GM12878 (cell line): Measurements from ENCODE around the gene GPR158.

Experiments
- CTCF ChIP-seq, 3 experiments: IDR thresholded peaks in 2 of 3; conservative IDR thresholded peaks in 1 of 3; 2 replicates each; pipeline ENCODE4 v1.5.1; 2011; ENCODE audit warnings: low read depth in 3 of 3, low read length in 3 of 3, mild to moderate bottlenecking in 3 of 3, control low read depth in 2 of 3, moderate library complexity in 2 of 3, inconsistent platforms in 1 of 3, mixed read lengths in 1 of 3; ENCODE audit not compliant: control insufficient read depth in 2 of 3, insufficient read depth in 1 of 3; ENCODE audit errors: extremely low read depth in 1 of 3
- CUX1 ChIP-seq: IDR thresholded peaks from 2 replicates; pipeline ENCODE4 v1.6.1; 2012; ENCODE audit warnings: improper control_type of control experiment, low read depth, low read length; ENCODE audit not compliant: insufficient replicate concordance
- EZH2 ChIP-seq: IDR thresholded peaks from 2 replicates; pipeline ENCODE4 v1.6.1; 2012; ENCODE audit warnings: low read depth, mild to moderate bottlenecking, control low read depth, inconsistent platforms, low read length, borderline replicate concordance; ENCODE audit not compliant: control insufficient read depth
- FOXM1 ChIP-seq: IDR thresholded peaks from 2 replicates; pipeline ENCODE4 v1.6.1; 2012; ENCODE audit warnings: low read depth, mild to moderate bottlenecking, inconsistent platforms, low read length, moderate library complexity
- GABPA ChIP-seq: IDR thresholded peaks from 2 replicates; pipeline ENCODE4 v1.6.1; 2014; ENCODE audit warnings: antibody characterized with exemption, low read depth, mild to moderate bottlenecking, inconsistent platforms
- NFXL1 ChIP-seq: fragments of 450-650 bp; IDR thresholded peaks from 2 replicates; pipeline ENCODE4 v1.6.1; 2017; ENCODE audit warnings: antibody characterized with exemption, mild to moderate bottlenecking, borderline replicate concordance
- NRF1 ChIP-seq: conservative IDR thresholded peaks from 2 replicates; pipeline ENCODE4 v1.6.1; 2011; ENCODE audit warnings: mild to moderate bottlenecking, low read depth, low read length, improper control_type of control experiment
- POLR2A ChIP-seq: IDR thresholded peaks from 2 replicates; pipeline ENCODE4 v1.6.1; 2011; ENCODE audit warnings: low read depth, mild to moderate bottlenecking, low read length
- TF ChIP-seq, protein P1 (sequence below): fragments of 450-650 bp; IDR thresholded peaks from 2 replicates; pipeline ENCODE4 v1.6.1; 2017; ENCODE audit warnings: mild to moderate bottlenecking

DNA sequence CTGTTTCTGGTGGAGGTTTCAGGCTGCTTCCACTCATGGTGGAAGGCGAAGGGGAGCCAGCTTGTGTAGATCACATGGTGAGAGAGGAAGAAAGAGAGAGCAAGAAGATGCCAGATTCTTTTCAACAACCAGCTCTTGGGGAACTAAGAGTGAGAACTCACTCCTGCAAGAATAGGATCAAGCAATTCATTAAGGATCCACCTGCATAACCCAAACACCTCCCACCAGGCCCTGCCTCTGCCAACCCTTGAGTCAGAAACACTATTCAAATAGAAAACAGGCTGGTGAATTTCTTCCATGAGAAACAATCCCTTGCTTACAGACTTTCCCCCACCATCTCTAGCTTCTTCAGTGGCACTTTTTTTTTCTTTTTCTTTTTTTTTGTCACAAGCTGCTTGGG is 317.2 kb downstream of the GPR158 start:
- TF ChIP-seq, protein P1, sequence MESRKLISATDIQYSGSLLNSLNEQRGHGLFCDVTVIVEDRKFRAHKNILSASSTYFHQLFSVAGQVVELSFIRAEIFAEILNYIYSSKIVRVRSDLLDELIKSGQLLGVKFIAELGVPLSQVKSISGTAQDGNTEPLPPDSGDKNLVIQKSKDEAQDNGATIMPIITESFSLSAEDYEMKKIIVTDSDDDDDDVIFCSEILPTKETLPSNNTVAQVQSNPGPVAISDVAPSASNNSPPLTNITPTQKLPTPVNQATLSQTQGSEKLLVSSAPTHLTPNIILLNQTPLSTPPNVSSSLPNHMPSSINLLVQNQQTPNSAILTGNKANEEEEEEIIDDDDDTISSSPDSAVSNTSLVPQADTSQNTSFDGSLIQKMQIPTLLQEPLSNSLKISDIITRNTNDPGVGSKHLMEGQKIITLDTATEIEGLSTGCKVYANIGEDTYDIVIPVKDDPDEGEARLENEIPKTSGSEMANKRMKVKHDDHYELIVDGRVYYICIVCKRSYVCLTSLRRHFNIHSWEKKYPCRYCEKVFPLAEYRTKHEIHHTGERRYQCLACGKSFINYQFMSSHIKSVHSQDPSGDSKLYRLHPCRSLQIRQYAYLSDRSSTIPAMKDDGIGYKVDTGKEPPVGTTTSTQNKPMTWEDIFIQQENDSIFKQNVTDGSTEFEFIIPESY, result no peak
- no peak for TF ChIP-seq CTCF (IDR thresholded peaks at IDR 0.05 in 2 of 3, conservative IDR thresholded peaks at IDR 0.05 in 1 of 3; ENCODE audit: control insufficient read depth in 2 of 3, extremely low read depth in 1 of 3, insufficient read depth in 1 of 3, low read depth in 3 of 3, low read length in 3 of 3)
- TF ChIP-seq CUX1, result no peak
- no peak for TF ChIP-seq FOXM1
- TF ChIP-seq NFXL1, result no peak
- no peak for TF ChIP-seq POLR2A
- TF ChIP-seq GABPA, result no peak
- no peak for TF ChIP-seq NRF1
- TF ChIP-seq EZH2, result no peak
